LoVo (cell line): ENCODE measurements around the gene P2RY14.

ENCODE experiments used
- DNase-seq: peaks from one replicate; pipeline ENCODE4 v3.0.0-alpha.2; 2016; ENCODE audit warnings: low spot score

Gene P2RY14

GRCh38 chr3:151278230-151278629, at the start of gene P2RY14:
P2RY14 (minus strand) TSS chr3:151278542; CDS start chr3:151214316, 64,226 bp downstream.
- no peak for DNase-seq

- peak; percentile 26 for DNase-seq
Measured at GRCh38 chr3:151327571-151328198, 49.3 kb upstream of the P2RY14 start.

- DNase-seq, result no peak
Measured at GRCh38 chr3:151322511-151322910, 44.2 kb upstream of the P2RY14 start.

GRCh38 chr3:151321526-151321925, 43.2 kb upstream of the P2RY14 start:
- DNase-seq, result no peak

GRCh38 chr3:151320131-151320530, 41.8 kb upstream of the P2RY14 start:
- no peak for DNase-seq

GRCh38 chr3:151319628-151320027, 41.3 kb upstream of the P2RY14 start:
- no peak for DNase-seq

GRCh38 chr3:151318991-151319390, 40.6 kb upstream of the P2RY14 start:
- DNase-seq, result no peak

GRCh38 chr3:151318313-151318712, 40.0 kb upstream of the P2RY14 start:
- DNase-seq, result no peak

GRCh38 chr3:151316267-151316991, 38.1 kb upstream of the P2RY14 start, which contains the start of gene GPR87:
GPR87 (minus strand) TSS chr3:151316820; CDS start chr3:151300100, 16,720 bp downstream.
- DNase-seq, result peak; percentile 59

- no peak for DNase-seq
Measured at GRCh38 chr3:151315846-151316245, 37.5 kb upstream of the P2RY14 start.

GRCh38 chr3:151315136-151315535, 36.8 kb upstream of the P2RY14 start:
- no peak for DNase-seq

GRCh38 chr3:151314593-151314992, 36.3 kb upstream of the P2RY14 start:
- DNase-seq, result no peak

- no peak for DNase-seq
Measured at GRCh38 chr3:151314137-151314536, 35.8 kb upstream of the P2RY14 start.

GRCh38 chr3:151312972-151313371, 34.6 kb upstream of the P2RY14 start:
- DNase-seq, result no peak

- no peak for DNase-seq
Measured at GRCh38 chr3:151309566-151309965, 31.2 kb upstream of the P2RY14 start.

- no peak for DNase-seq
Measured at GRCh38 chr3:151307583-151308488, 29.5 kb upstream of the P2RY14 start.

- DNase-seq, result no peak
Measured at GRCh38 chr3:151307131-151307530, 28.8 kb upstream of the P2RY14 start.

- DNase-seq, result no peak
Measured at GRCh38 chr3:151306168-151306810, 27.9 kb upstream of the P2RY14 start.

GRCh38 chr3:151305775-151306151, 27.4 kb upstream of the P2RY14 start:
- DNase-seq, result no peak

- peak; percentile 88 for DNase-seq
Measured at GRCh38 chr3:151305060-151305774, 26.9 kb upstream of the P2RY14 start.

GRCh38 chr3:151303751-151304150, 25.4 kb upstream of the P2RY14 start:
- no peak for DNase-seq
